ENCODE data around the gene TNFRSF12A.

Gene TNFRSF12A

GRCh38 chr16:2976673-2977072 is 43.5 kb upstream of the TNFRSF12A start:
- Histone ChIP-seq H3K9me3 (ENCODE audit: control insufficient read depth, insufficient read depth, low read depth, low read length) (no peaks in the 10 kb centered on the region), H3K27ac (ENCODE audit: extremely low read depth, low read depth, low read length) (no peak overlapping the region), H3K36me3 (ENCODE audit: control insufficient read depth in 2 of 2, insufficient read depth in 1 of 2, low read length in 2 of 2) (peaks cover 3 to 65% of the 10 kb centered on the region in 2 experiments; a peak in 2 of 3 replicates), H3K4me1 (ENCODE audit: control insufficient read depth, insufficient read depth, low read length) (peaks cover 7% of the 10 kb centered on the region), H3K4me3 (ENCODE audit: low read depth, low read length) (no peak overlapping the region)
- ChIA-PET CTCF (interaction anchor here (1.3 kb wide), 1 partner anchor 45 kb away, joined by 3 read pairs; no protein-coding TSS in a partner anchor), POLR2A (interaction anchor here (1.1 kb wide), 1 partner anchor 54 kb away, joined by 3 read pairs; no protein-coding TSS in a partner anchor)
- TF ChIP-seq HIC1 (tag by site-specific recombination; IDR thresholded peaks at IDR 0.05) (peak; percentile 80), ZNF341 (tag by site-specific recombination; IDR thresholded peaks at IDR 0.05; ENCODE audit: low read depth) (no peak), ZNF707 (tag by site-specific recombination; IDR thresholded peaks at IDR 0.05) (no peak)

GRCh38 chr16:2977440-2977839 is 42.7 kb upstream of the TNFRSF12A start:
- Histone ChIP-seq H3K27ac (ENCODE audit: extremely low read depth, low read depth, low read length) (no peak overlapping the region), H3K4me3 (ENCODE audit: low read depth, low read length) (no peak overlapping the region), H3K4me1 (ENCODE audit: control insufficient read depth, insufficient read depth, low read length) (peaks cover 7% of the 10 kb centered on the region), H3K9me3 (ENCODE audit: control insufficient read depth, insufficient read depth, low read depth, low read length) (no peaks in the 10 kb centered on the region), H3K36me3 (ENCODE audit: control insufficient read depth in 2 of 2, insufficient read depth in 1 of 2, low read length in 2 of 2) (peaks cover 3 to 57% of the 10 kb centered on the region in 2 experiments; a peak in 2 of 3 replicates)
- ChIA-PET CTCF (interaction anchor here (0.8 to 1.3 kb wide), 3 partner anchors 7 to 44 kb away, joined by 3 to 7 read pairs (median 6); no protein-coding TSS in a partner anchor), POLR2A (interaction anchor here (1.1 to 2.4 kb wide), 2 partner anchors 8 to 54 kb away, joined by 3 to 9 read pairs; partner anchors contain the start of gene PAQR4)
- TF ChIP-seq ZBTB48 (tag by site-specific recombination; IDR thresholded peaks at IDR 0.05) = peak; percentile 27; the same call in 1 of the 2 replicates
- TF ChIP-seq ZNF211 (tag by site-specific recombination; IDR thresholded peaks at IDR 0.05; ENCODE audit: low read depth) = no peak
- TF ChIP-seq ZNF146 (tag by site-specific recombination; IDR thresholded peaks at IDR 0.05) = no peak
- TF ChIP-seq FEZF1 (tag by site-specific recombination; IDR thresholded peaks at IDR 0.05) = no peak

- no peaks in the 10 kb centered on the region for H3K4me1 ChIP-seq (ENCODE audit: control insufficient read depth, insufficient read depth, low read length)
- H3K4me3 ChIP-seq (ENCODE audit: low read depth, low read length) = peak overlapping the region; percentile 84
- no peaks in the 10 kb centered on the region for H3K9me3 ChIP-seq (ENCODE audit: control insufficient read depth, insufficient read depth, low read depth, low read length)
- peaks cover 3 to 37% of the 10 kb centered on the region in 2 experiments; a peak in 2 of 3 replicates for H3K36me3 ChIP-seq (ENCODE audit: control insufficient read depth in 2 of 2, insufficient read depth in 1 of 2, low read length in 2 of 2)
- H3K27ac ChIP-seq (ENCODE audit: extremely low read depth, low read depth, low read length) = peak overlapping the region; percentile 86
- CTCF ChIA-PET = interaction anchor here (1.5 to 2.8 kb wide), 2 partner anchors 10 to 17 kb away, joined by 5 to 12 read pairs; partner anchors contain the start of gene PAQR4
- POLR2A ChIA-PET = interaction anchor here (0.8 to 2.4 kb wide), 9 partner anchors 8 to 155 kb away, joined by 3 to 25 read pairs (median 5); partner anchors contain the start of genes KREMEN2, PAQR4, TNFRSF12A and ZNF213
- TF ChIP-seq EGR2 (tag by site-specific recombination; IDR thresholded peaks at IDR 0.05; ENCODE audit: low read depth) (peak; percentile 52), ZNF341 (tag by site-specific recombination; IDR thresholded peaks at IDR 0.05; ENCODE audit: low read depth) (peak; percentile 74), ZFP37 (tag by site-specific recombination; IDR thresholded peaks at IDR 0.05) (peak; percentile 48; the same call in 1 of the 2 replicates), KLF1 (tag by site-specific recombination; IDR thresholded peaks at IDR 0.05) (peak; percentile 88), ZBTB48 (tag by site-specific recombination; IDR thresholded peaks at IDR 0.05) (no peak), ZNF335 (tag by site-specific recombination; conservative IDR thresholded peaks at IDR 0.05) (no peak), ZNF544 (tag by site-specific recombination; IDR thresholded peaks at IDR 0.05) (no peak), SP2 (tag by site-specific recombination; IDR thresholded peaks at IDR 0.05) (peak; percentile 76), ZIC2 (tag by site-specific recombination; IDR thresholded peaks at IDR 0.05) (0 out of 2 replicates have a peak, but pooled peaks have one; percentile 4), KLF17 (tag by site-specific recombination; IDR thresholded peaks at IDR 0.05) (0 out of 2 replicates have a peak, but pooled peaks have one; percentile 38), SP3 (tag by site-specific recombination; IDR thresholded peaks at IDR 0.05) (peak; percentile 76), ZNF398 (tag by site-specific recombination; IDR thresholded peaks at IDR 0.05) (peak; percentile 11), ZNF239 (tag by site-specific recombination; IDR thresholded peaks at IDR 0.05) (no peak), ZNF623 (tag by site-specific recombination; IDR thresholded peaks at IDR 0.05) (no peak), ZFHX2 (tag by site-specific recombination; conservative IDR thresholded peaks at IDR 0.05) (peak; percentile 75), ZBTB7A (tag by site-specific recombination; IDR thresholded peaks at IDR 0.05; ENCODE audit: low read depth) (peak; percentile 68; the same call in 1 of the 2 replicates), ZXDB (tag by site-specific recombination; IDR thresholded peaks at IDR 0.05) (peak; percentile 88), PATZ1 (tag by site-specific recombination; IDR thresholded peaks at IDR 0.05) (peak; percentile 81; the same call in 1 of the 2 replicates)
Observed at GRCh38 chr16:2979669-2980226, 40.4 kb upstream of the TNFRSF12A start.
